WERI-Rb-1 (cell line): Measurements from ENCODE around the gene PAPOLB.

Source experiments
- DNase-seq: peaks from one replicate; pipeline ENCODE4 v3.0.0-alpha.2; 2020
- H3K27ac ChIP-seq: fragments of 250-450 bp; sonication (Bioruptor Pico); 2 replicates; pipeline ENCODE4 v1.5.1; 2020; ENCODE audit warnings: mild to moderate bottlenecking, moderate library complexity
- H3K27me3 ChIP-seq: fragments of 250-450 bp; sonication (Bioruptor Pico); 2 replicates; pipeline ENCODE4 v1.5.1; 2021; ENCODE audit warnings: mild to moderate bottlenecking, low read depth, moderate library complexity; ENCODE audit not compliant: insufficient read depth, severe bottlenecking
- H3K36me3 ChIP-seq: fragments of 250-450 bp; sonication (Bioruptor Pico); 2 replicates; pipeline ENCODE4 v1.5.1; 2020; ENCODE audit warnings: mild to moderate bottlenecking, moderate library complexity
- H3K4me3 ChIP-seq: 2 replicates; pipeline ENCODE4 v1.5.1; 2011; ENCODE audit warnings: low read depth, mild to moderate bottlenecking, control low read depth, low read length
- H3K9me3 ChIP-seq: fragments of 250-450 bp; sonication (Bioruptor Pico); 2 replicates; pipeline ENCODE4 v1.5.1; 2021; ENCODE audit warnings: mild to moderate bottlenecking, moderate library complexity; ENCODE audit not compliant: severe bottlenecking
- TF ChIP-seq, protein P1 (sequence below): IDR thresholded peaks from 2 replicates; pipeline ENCODE4 v1.5.1; 2011; ENCODE audit warnings: low read depth, mild to moderate bottlenecking, control low read depth, inconsistent platforms, low read length

Gene PAPOLB

DNA sequence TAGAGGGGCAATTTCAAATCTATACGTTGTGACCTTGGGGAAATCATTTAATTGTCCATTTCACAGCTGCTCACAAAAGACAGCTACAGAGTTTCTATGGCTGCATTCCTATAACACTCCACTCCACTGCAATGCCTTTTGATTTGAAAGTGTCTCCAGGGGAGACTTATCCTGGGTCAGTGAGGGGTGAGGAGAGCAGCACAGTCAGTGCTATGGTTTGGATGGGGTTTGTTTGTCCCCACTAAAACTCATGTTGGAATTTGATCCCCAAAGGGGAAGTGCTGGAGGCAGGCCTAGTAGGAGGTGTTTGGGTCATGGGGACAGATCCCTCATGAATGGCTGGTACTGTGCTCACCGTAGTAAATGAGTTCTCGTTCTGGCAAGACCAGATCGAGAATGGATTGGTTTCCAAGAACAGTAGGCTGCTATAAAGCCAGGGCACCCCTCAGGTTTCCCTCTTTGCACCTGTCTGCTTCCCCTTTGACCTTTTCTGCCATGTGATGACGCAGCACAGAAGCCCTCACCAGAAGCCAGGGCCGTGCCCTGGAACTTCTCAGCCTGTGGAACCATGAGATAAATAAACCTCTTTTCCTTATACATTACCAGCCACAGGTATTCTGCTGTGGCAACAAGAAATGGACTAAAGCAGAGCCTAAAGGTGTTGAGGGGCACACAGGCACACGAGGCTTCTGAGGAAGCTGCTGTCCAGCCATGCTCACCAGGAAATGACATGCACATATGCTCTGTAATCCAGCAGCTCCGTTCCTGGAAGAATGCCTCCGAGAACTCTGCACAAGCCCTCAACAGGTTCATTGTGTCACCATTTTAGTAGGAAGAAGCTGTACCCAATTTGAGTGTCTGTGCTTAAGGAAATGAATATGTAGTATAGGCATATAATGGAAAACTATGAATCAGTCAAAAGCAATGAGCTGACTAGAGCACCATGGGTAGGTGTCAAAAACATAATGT, 5.0 kb upstream of the PAPOLB start:
- TF ChIP-seq, protein P1, sequence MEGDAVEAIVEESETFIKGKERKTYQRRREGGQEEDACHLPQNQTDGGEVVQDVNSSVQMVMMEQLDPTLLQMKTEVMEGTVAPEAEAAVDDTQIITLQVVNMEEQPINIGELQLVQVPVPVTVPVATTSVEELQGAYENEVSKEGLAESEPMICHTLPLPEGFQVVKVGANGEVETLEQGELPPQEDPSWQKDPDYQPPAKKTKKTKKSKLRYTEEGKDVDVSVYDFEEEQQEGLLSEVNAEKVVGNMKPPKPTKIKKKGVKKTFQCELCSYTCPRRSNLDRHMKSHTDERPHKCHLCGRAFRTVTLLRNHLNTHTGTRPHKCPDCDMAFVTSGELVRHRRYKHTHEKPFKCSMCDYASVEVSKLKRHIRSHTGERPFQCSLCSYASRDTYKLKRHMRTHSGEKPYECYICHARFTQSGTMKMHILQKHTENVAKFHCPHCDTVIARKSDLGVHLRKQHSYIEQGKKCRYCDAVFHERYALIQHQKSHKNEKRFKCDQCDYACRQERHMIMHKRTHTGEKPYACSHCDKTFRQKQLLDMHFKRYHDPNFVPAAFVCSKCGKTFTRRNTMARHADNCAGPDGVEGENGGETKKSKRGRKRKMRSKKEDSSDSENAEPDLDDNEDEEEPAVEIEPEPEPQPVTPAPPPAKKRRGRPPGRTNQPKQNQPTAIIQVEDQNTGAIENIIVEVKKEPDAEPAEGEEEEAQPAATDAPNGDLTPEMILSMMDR = no peak
- peaks cover 8% of the 10 kb centered on the region for H3K36me3 ChIP-seq
- no peak overlapping the region for H3K27ac ChIP-seq
- no peaks in the 10 kb centered on the region for H3K27me3 ChIP-seq
- no peak overlapping the region for H3K4me3 ChIP-seq
- DNase-seq = no peak
- peaks cover 9% of the 10 kb centered on the region for H3K9me3 ChIP-seq

DNA sequence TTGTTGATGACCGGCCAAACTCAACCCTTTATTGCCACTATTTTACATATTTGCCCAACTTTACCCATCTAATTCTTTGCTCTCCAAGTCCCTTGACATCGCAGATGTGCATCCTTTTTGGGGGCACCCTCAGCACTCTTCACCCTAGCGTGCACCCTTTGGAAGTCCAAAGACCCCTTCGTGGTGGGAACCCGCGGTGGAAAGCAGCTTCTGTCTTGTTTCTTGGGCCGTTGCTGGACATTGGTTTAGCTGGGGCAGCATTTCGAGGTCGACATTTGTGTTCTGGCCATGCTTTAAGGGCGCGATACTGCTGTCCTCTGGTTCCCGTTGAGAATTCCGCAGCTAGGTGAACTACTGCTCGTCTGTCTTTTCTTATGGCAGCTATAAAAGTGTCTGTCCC, 326 bp upstream of the PAPOLB start:
- Histone ChIP-seq H3K27ac (no peak overlapping the region), H3K36me3 (peaks cover 6% of the 10 kb centered on the region), H3K27me3 (no peaks in the 10 kb centered on the region), H3K9me3 (peaks cover 9% of the 10 kb centered on the region), H3K4me3 (no peak overlapping the region)
- TF ChIP-seq, protein P1 = no peak
- no peak for DNase-seq

DNA sequence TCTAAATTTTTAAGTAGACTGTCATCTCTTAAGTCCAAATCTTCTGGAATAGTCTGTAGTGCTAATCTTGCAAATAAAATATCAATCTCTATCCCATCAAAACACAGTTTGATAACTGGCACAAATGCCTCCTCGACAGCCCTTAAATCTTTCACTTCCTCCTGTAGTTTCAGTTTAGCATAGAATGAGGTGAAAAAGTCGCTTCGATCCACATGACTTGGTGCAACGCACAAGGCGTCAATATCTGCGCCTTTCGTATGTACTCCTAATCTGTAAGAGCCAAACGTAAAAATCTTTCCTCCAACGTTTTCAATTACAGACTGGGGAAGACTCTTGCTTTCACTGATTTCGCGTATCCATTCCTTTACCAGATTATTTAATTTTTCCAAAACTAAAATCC, 603 bp downstream of the PAPOLB start:
- no peak for DNase-seq
- Histone ChIP-seq H3K27me3 (no peaks in the 10 kb centered on the region), H3K36me3 (peaks cover 6% of the 10 kb centered on the region), H3K4me3 (no peak overlapping the region), H3K27ac (no peak overlapping the region), H3K9me3 (peaks cover 9% of the 10 kb centered on the region)
- TF ChIP-seq, protein P1 = no peak

DNA sequence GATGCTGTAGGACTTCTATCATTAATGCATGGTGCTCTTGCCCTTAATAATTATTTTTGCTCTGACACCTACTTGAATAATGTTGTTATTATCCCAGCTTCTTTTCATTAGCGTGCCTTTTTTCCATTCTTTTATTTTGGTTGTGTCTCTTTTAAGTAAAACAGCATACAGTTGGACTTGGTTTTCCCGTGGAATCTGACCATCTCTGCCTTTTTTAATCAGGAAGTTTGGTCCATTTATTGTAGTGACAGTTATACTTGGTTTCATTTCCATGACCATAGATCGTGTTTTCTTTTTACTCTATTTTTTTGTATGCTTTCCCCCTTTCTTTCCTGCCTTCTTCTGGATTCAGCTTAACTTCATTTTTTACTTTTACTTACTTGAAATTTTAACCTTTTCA, 4.6 kb downstream of the PAPOLB start:
- TF ChIP-seq, protein P1 = no peak
- H3K9me3 ChIP-seq = peaks cover 3% of the 10 kb centered on the region
- H3K4me3 ChIP-seq = no peak overlapping the region; the same call in 1 of the 2 replicates
- H3K36me3 ChIP-seq = no peaks in the 10 kb centered on the region
- H3K27ac ChIP-seq = peak overlapping the region; percentile 77
- H3K27me3 ChIP-seq = no peaks in the 10 kb centered on the region
- no peak for DNase-seq

DNA sequence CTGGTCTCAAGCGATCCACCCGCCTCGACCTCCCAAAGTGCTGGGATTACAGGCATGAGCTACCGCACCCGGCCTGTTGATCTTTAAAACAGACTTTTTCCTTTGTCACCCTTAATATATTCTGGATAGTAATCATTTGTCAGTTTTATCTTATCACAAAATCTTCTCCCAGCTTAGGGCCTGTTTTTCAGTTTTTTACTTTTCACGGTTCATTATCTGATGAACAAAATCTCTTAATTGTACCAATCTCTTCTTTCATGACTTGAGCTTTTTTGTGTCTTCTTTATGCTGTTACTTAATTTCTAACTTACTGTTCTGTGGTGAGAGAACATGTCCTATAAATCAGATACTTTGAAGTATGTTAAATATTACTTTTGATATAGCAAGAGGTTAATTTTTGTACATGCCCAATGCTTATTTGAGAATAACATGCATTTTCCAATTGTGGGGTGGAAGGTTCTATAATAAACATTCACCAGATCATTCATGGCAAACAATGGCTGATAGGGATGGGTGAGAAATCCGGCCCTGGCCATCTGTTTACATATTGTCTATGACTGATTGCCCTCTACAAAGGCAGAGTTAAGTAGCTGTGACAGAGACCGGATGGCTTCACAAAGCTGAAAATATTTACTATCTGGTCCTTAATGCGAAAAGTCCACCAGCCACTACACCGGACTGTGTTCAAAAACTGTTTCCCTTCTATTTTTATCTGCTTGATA, 5.3 kb downstream of the PAPOLB start:
- TF ChIP-seq, protein P1 = no peak
- Histone ChIP-seq H3K27me3 (no peaks in the 10 kb centered on the region), H3K9me3 (no peaks in the 10 kb centered on the region), H3K27ac (peak overlapping the region; percentile 77), H3K36me3 (peaks cover 3% of the 10 kb centered on the region), H3K4me3 (no peak overlapping the region)
- DNase-seq = peak; percentile 78
